Activated CD8-positive, alpha-beta T cell treated with anti-CD3 and anti-CD28 coated beads for 36 hours (primary cell): Measurements from ENCODE around the gene FRMD8. TPM values are rescaled to one million over a fixed set of nuclear protein-coding genes. Genes with fewer than 3 reads are reported as not detected.
A peak's percentile ranks its signal among the peaks of the same experiment; 100 is the strongest.
"Not testable (repeated sequence)": the region's sequence is repeated elsewhere in the genome, so short reads cannot be mapped to it uniquely, and the experiment has no call there.

Experiments
- ATAC-seq: fragments of 200-7000 bp; cut with Tn5 transposase; one replicate; pipeline ENCODE4 v1.10.0; 2021; ENCODE audit warnings: mild to moderate bottlenecking, moderate library complexity
- CTCF ChIA-PET: fragments of 350-600 bp; sonication (Branson Sonifier 250); formaldehyde crosslinking; loops from one replicate; lab custom pipeline; 2021; ENCODE audit warnings: antibody characterized with exemption; lab: Charles Lee
- POLR2A ChIA-PET: fragments of 350-600 bp; sonication (Branson Sonifier 250); formaldehyde crosslinking; loops from one replicate; lab custom pipeline; 2021; ENCODE audit warnings: antibody characterized with exemption; lab: Charles Lee
- DNase-seq: peaks from one replicate; pipeline ENCODE4 v3.0.0-alpha.2; 2020
- H3K27ac Mint-ChIP-seq: one replicate; pipeline ENCODE4 v1.8.0; 2021; ENCODE audit warnings: mild to moderate bottlenecking, mixed read lengths
- H3K27me3 Mint-ChIP-seq: one replicate; pipeline ENCODE4 v1.8.0; 2021; ENCODE audit warnings: mixed read lengths
- H3K36me3 Mint-ChIP-seq: one replicate; pipeline ENCODE4 v1.8.0; 2021; ENCODE audit warnings: low read depth, mixed read lengths
- H3K4me1 Mint-ChIP-seq: one replicate; pipeline ENCODE4 v1.8.0; 2021; ENCODE audit warnings: low read depth, mixed read lengths
- H3K4me3 Mint-ChIP-seq: one replicate; pipeline ENCODE4 v1.8.0; 2021; ENCODE audit warnings: mild to moderate bottlenecking, moderate library complexity, mixed read lengths
- H3K9me3 Mint-ChIP-seq: one replicate; pipeline ENCODE4 v1.8.0; 2021; ENCODE audit warnings: mixed read lengths
- intact Hi-C: fragments of 100-400 bp; cut with micrococcal nuclease; formaldehyde crosslinking; loops from one replicate; pipeline ENCODE4 v1.10.0; 2022
- total RNA-seq, 2 experiments: library from RNA; stranded (reverse); gene quantifications; one replicate each; pipeline ENCODE4 v1.2.3, GENCODE V29; 2021
- TF ChIP-seq, protein P1 (sequence below): fragments of 200-600 bp; IDR thresholded peaks from one replicate; pipeline ENCODE4 v1.8.0; 2022; ENCODE audit warnings: antibody characterized with exemption, mild to moderate bottlenecking

Gene FRMD8
- total RNA-seq, 2 experiments from 2014 or later, result 26.8 to 33.3 TPM

GRCh38 chr11:65446446-65447277 lies 60.2 kb downstream of the FRMD8 start:
- peaks cover 26% of the 10 kb centered on the region for H3K4me1 Mint-ChIP-seq

DNA sequence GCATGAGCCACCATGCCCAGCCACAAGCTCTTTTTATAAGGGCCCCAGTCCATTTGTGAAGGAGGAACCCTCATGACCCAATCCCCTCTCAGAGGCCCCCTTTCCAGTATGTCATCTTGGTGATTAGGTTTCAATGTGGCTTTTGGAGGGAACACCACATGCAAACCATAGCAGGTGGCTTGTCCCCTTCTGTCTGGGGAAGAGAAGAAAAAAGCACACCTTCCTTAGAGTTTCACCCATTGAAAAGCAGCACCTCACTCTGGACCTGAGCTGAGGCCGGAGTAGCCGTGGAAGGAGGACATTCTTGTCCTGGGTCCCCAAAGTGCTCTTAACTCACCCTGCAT lies 61.6 kb downstream of the FRMD8 start:
- ATAC-seq, result no peak
- POLR2A ChIA-PET, result interaction anchor here (0.8 to 6.8 kb wide), 5 partner anchors 11 to 51 kb away, joined by 4 to 59 read pairs (median 6); partner anchors contain the start of gene MALAT1
- H3K27ac Mint-ChIP-seq, result no peak overlapping the region

More at GRCh38 chr11:65446446-65447277, 60.2 kb downstream of the FRMD8 start:
- Mint-ChIP-seq H3K4me3 (no peak overlapping the region), H3K27ac (peak overlapping the region; percentile 70), H3K9me3 (peaks cover 2% of the 10 kb centered on the region), H3K36me3 (peaks cover 16% of the 10 kb centered on the region), H3K27me3 (no peaks in the 10 kb centered on the region)
- TF ChIP-seq, protein P1, sequence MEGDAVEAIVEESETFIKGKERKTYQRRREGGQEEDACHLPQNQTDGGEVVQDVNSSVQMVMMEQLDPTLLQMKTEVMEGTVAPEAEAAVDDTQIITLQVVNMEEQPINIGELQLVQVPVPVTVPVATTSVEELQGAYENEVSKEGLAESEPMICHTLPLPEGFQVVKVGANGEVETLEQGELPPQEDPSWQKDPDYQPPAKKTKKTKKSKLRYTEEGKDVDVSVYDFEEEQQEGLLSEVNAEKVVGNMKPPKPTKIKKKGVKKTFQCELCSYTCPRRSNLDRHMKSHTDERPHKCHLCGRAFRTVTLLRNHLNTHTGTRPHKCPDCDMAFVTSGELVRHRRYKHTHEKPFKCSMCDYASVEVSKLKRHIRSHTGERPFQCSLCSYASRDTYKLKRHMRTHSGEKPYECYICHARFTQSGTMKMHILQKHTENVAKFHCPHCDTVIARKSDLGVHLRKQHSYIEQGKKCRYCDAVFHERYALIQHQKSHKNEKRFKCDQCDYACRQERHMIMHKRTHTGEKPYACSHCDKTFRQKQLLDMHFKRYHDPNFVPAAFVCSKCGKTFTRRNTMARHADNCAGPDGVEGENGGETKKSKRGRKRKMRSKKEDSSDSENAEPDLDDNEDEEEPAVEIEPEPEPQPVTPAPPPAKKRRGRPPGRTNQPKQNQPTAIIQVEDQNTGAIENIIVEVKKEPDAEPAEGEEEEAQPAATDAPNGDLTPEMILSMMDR, result no peak
- CTCF ChIA-PET, result interaction anchor here (0.7 to 1.8 kb wide), 6 partner anchors 9 to 33 kb away, joined by 3 to 4 read pairs (median 3); no protein-coding TSS in a partner anchor
- intact Hi-C loops, result no loop called here
- no peak for ATAC-seq
- DNase-seq, result peak; percentile 24
- POLR2A ChIA-PET, result interaction anchor here (0.6 to 6.8 kb wide), 13 partner anchors 10 to 244 kb away, joined by 3 to 59 read pairs (median 4); partner anchors contain the start of gene MALAT1

DNA sequence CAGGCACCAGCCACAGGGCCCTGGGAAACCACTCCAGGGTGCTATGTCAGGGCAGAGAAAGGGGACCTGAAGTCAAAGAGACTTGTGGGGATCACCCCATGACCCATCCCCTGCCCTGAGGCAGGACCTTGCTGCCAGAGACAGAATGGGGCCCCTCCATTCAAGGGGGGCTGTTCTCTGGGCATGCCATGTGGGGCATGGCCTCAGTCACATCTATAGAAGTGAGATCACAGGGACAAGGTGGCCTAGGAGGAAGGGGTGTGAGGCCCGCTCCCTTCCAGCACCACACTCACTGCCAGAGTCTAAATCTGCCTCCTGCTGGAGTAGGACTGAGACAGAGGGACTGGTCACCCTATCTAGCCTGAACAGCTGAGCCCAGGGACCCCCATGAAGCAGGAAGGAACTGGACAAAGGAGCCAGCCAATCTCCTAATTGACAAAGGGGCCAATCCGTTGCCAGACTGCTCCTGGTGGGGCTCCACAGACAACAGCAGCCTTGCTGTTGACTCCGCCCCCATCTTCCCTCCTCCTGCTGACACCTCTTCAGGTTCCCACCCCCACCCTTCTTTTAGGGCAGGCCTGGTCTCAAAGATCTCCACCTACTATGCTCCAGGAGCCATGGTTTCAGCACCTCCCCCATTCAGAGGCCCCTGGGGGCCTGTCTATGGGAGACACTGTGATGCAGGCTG lies 62.1 kb downstream of the FRMD8 start:
- peaks cover 17% of the 10 kb centered on the region for H3K4me1 Mint-ChIP-seq
- DNase-seq, result peak; percentile 48
- ChIA-PET POLR2A (interaction anchor here (1.2 to 6.8 kb wide), 3 partner anchors 11 to 59 kb away, joined by 5 to 59 read pairs (median 7); partner anchors contain the start of gene MALAT1), CTCF (interaction anchor here (1.0 to 1.4 kb wide), 2 partner anchors 11 to 33 kb away, joined by 3 to 6 read pairs; no protein-coding TSS in a partner anchor)
- TF ChIP-seq, protein P1, result no peak
- no peaks in the 10 kb centered on the region for H3K27me3 Mint-ChIP-seq
- peak; percentile 29 for ATAC-seq
- H3K9me3 Mint-ChIP-seq, result peaks cover 2% of the 10 kb centered on the region
- peak overlapping the region; percentile 37 for H3K27ac Mint-ChIP-seq
- peaks cover 5% of the 10 kb centered on the region for H3K36me3 Mint-ChIP-seq
- intact Hi-C loops, result no loop called here
- H3K4me3 Mint-ChIP-seq, result no peak overlapping the region

More for the DNA sequence above, 61.6 kb downstream of the FRMD8 start:
- Mint-ChIP-seq H3K4me3 (no peak overlapping the region), H3K36me3 (peaks cover 10% of the 10 kb centered on the region), H3K9me3 (peaks cover 2% of the 10 kb centered on the region), H3K4me1 (peaks cover 15% of the 10 kb centered on the region), H3K27me3 (no peaks in the 10 kb centered on the region)
- CTCF ChIA-PET, result interaction anchor here (1.2 to 1.8 kb wide), 2 partner anchors 11 to 32 kb away, joined by 3 to 4 read pairs; no protein-coding TSS in a partner anchor
- DNase-seq, result no peak
- TF ChIP-seq, protein P1, result no peak
- intact Hi-C loops, result no loop called here

DNA sequence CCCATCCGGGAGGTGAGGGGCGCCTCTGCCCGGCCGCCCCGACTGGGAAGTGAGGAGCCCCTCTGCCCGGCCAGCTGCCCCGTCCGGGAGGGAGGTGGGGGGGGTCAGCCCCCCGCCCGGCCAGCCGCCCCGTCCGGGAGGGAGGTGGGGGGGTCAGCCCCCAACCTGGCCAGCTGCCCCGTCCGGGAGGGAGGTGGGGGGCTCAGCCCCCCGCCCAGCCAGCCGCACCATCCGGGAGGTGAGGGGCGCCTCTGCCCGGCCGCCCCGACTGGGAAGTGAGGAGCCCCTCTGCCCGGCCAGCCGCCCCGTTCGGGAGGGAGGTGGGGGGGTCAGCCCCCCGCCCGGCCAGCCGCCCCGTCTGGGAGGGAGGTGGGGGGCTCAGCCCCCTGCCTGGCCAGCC lies 64.9 kb downstream of the FRMD8 start:
- H3K4me3 Mint-ChIP-seq, H3K9me3 Mint-ChIP-seq, H3K27ac Mint-ChIP-seq, H3K27me3 Mint-ChIP-seq, DNase-seq, POLR2A ChIA-PET, H3K36me3 Mint-ChIP-seq, CTCF ChIA-PET, ATAC-seq, intact Hi-C loops: not testable (repeated sequence)
- peaks cover 27% of the 10 kb centered on the region for H3K4me1 Mint-ChIP-seq

DNA sequence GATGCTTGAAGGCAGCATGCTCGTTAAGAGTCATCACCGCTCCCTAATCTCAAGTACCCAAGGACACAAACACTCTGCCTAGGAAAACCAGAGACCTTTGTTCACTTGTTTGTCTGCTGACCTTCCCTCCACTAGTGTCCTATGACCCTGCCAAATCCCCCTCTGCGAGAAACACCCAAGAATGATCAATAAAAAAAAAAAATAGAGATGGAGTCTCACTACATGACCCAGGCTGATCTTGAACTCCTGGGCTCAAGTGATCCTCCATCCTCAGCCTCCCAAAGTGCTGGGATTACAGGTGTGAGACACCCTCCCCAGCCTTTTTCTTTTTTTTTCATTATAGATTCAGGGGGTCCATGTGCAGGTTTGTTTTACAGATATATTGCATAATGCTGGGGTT lies 65.8 kb downstream of the FRMD8 start:
- CTCF ChIA-PET, H3K4me3 Mint-ChIP-seq, H3K27me3 Mint-ChIP-seq, H3K9me3 Mint-ChIP-seq, H3K36me3 Mint-ChIP-seq, DNase-seq, ATAC-seq, H3K27ac Mint-ChIP-seq, intact Hi-C loops: not testable (repeated sequence)
- POLR2A ChIA-PET, result interaction anchor here (0.6 kb wide), 1 partner anchor 28 kb away, joined by 3 read pairs; no protein-coding TSS in a partner anchor
- H3K4me1 Mint-ChIP-seq, result peaks cover 32% of the 10 kb centered on the region
